Fibroblast of gingiva (primary cell): ENCODE measurements around the gene LMO2.

Source experiments
- DNase-seq: peaks from one replicate; pipeline ENCODE4 v3.0.0-alpha.2; 2011; ENCODE audit warnings: low read depth

The LMO2 gene

GRCh38 chr11:33819278-33820035 is 72.4 kb downstream of the LMO2 start:
- DNase-seq, result no peak
